ENCODE measurements around the gene ZNF689.
"Not testable (repeated sequence)": the region's sequence is repeated elsewhere in the genome, so short reads cannot be mapped to it uniquely, and the experiment has no call there.

The ZNF689 gene

GRCh38 chr16:30636599-30636998 is 26.4 kb upstream of the ZNF689 start:
- no peak for DNase-seq (ENCODE audit: low read depth)

GRCh38 chr16:30633526-30633925 is 23.3 kb upstream of the ZNF689 start:
- no peak for DNase-seq (ENCODE audit: low read depth)

- DNase-seq (ENCODE audit: low read depth) = not testable (repeated sequence)
Measured at GRCh38 chr16:30632454-30632853, 22.3 kb upstream of the ZNF689 start.

GRCh38 chr16:30628628-30629540 is 18.7 kb upstream of the ZNF689 start:
- DNase-seq (ENCODE audit: low read depth) = peak; percentile 94

GRCh38 chr16:30626236-30626635 is 16.0 kb upstream of the ZNF689 start:
- DNase-seq (ENCODE audit: low read depth) = no peak

- DNase-seq (ENCODE audit: low read depth) = no peak
Measured at GRCh38 chr16:30623536-30624283, 13.5 kb upstream of the ZNF689 start.

- no peak for DNase-seq (ENCODE audit: low read depth)
Measured at GRCh38 chr16:30622455-30623032, 12.4 kb upstream of the ZNF689 start.

- DNase-seq (ENCODE audit: low read depth) = no peak
Measured at GRCh38 chr16:30621765-30622164, 11.6 kb upstream of the ZNF689 start.

GRCh38 chr16:30620169-30620568 is 10.0 kb upstream of the ZNF689 start:
- DNase-seq (ENCODE audit: low read depth) = no peak

- no peak for DNase-seq (ENCODE audit: low read depth)
Measured at GRCh38 chr16:30619638-30620037, 9.4 kb upstream of the ZNF689 start.

- DNase-seq (ENCODE audit: low read depth) = no peak
Measured at GRCh38 chr16:30619202-30619601, 9.0 kb upstream of the ZNF689 start.

GRCh38 chr16:30615358-30616091 is 5.3 kb upstream of the ZNF689 start:
- peak; percentile 40 for DNase-seq (ENCODE audit: low read depth)

- no peak for DNase-seq (ENCODE audit: low read depth)
Measured at GRCh38 chr16:30609002-30609925, 925 bp downstream of the ZNF689 start.

GRCh38 chr16:30606004-30606403 is 4.2 kb downstream of the ZNF689 start:
- no peak for DNase-seq (ENCODE audit: low read depth)

GRCh38 chr16:30605158-30605557 is 5.0 kb downstream of the ZNF689 start:
- no peak for DNase-seq (ENCODE audit: low read depth)

- no peak for DNase-seq (ENCODE audit: low read depth)
Measured at GRCh38 chr16:30604316-30604947, 5.8 kb downstream of the ZNF689 start.

- DNase-seq (ENCODE audit: low read depth) = no peak
Measured at GRCh38 chr16:30603945-30604315, 6.3 kb downstream of the ZNF689 start.

- DNase-seq (ENCODE audit: low read depth) = no peak
Measured at GRCh38 chr16:30602616-30603277, 7.4 kb downstream of the ZNF689 start.

GRCh38 chr16:30601966-30602365 is 8.2 kb downstream of the ZNF689 start:
- DNase-seq (ENCODE audit: low read depth) = no peak

GRCh38 chr16:30600929-30601328 is 9.3 kb downstream of the ZNF689 start:
- DNase-seq (ENCODE audit: low read depth) = no peak

All from activated T-cell treated with anti-CD3 and anti-CD28 coated beads for 1 hour (primary cell).